Subcutaneous adipose tissue (tissue), 4 donors: Measurements from ENCODE around the gene GNAS-AS1. TPM values are rescaled to one million over a fixed set of nuclear protein-coding genes. Genes with fewer than 3 reads are reported as not detected.

ENCODE experiments used
- CTCF ChIP-seq: fragments of 450-650 bp; IDR thresholded peaks from one replicate; pipeline ENCODE4 v1.5.1; 2016; ENCODE audit warnings: low read depth, mild to moderate bottlenecking, control low read depth, antibody characterized with exemption, moderate library complexity
- total RNA-seq, 4 donors: library from RNA; depleted of rRNA; stranded (reverse); fragments of >200 nt; gene quantifications; one replicate each; pipeline ENCODE4 v1.1.0, GENCODE V29; 2016

Gene GNAS-AS1
- total RNA-seq, 4 donors from 2014 or later = 0.34 TPM; not detected in 3

- no peak for TF ChIP-seq CTCF
Measured at GRCh38 chr20:58868795-58869194, 18.1 kb upstream of the GNAS-AS1 start.

- no peak for TF ChIP-seq CTCF
Measured at GRCh38 chr20:58867211-58867610, 16.5 kb upstream of the GNAS-AS1 start.

GRCh38 chr20:58865843-58866242 lies 15.1 kb upstream of the GNAS-AS1 start:
- no peak for TF ChIP-seq CTCF

- no peak for TF ChIP-seq CTCF
Measured at GRCh38 chr20:58864346-58864745, 13.6 kb upstream of the GNAS-AS1 start.

- no peak for TF ChIP-seq CTCF
Measured at GRCh38 chr20:58863044-58863790, 12.5 kb upstream of the GNAS-AS1 start.

- no peak for TF ChIP-seq CTCF
Measured at GRCh38 chr20:58855506-58856389, 5.0 kb upstream of the GNAS-AS1 start.
